K562 treated with DMSO at 1 percent for 4 hours (cell line): ENCODE measurements around the gene RLN1. TPM values are rescaled to one million over a fixed set of nuclear protein-coding genes. Genes with fewer than 3 reads are reported as not detected.

Source experiments
- total RNA-seq: library from RNA; unstranded; fragments of 300-600 nt; gene quantifications from 2 replicates; pipeline ENCODE4 v1.2.3, GENCODE V29; 2022; ENCODE audit not compliant: insufficient read depth

RLN1 gene, protein sequence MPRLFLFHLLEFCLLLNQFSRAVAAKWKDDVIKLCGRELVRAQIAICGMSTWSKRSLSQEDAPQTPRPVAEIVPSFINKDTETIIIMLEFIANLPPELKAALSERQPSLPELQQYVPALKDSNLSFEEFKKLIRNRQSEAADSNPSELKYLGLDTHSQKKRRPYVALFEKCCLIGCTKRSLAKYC
- not detected in 2 replicates for total RNA-seq

DNA sequence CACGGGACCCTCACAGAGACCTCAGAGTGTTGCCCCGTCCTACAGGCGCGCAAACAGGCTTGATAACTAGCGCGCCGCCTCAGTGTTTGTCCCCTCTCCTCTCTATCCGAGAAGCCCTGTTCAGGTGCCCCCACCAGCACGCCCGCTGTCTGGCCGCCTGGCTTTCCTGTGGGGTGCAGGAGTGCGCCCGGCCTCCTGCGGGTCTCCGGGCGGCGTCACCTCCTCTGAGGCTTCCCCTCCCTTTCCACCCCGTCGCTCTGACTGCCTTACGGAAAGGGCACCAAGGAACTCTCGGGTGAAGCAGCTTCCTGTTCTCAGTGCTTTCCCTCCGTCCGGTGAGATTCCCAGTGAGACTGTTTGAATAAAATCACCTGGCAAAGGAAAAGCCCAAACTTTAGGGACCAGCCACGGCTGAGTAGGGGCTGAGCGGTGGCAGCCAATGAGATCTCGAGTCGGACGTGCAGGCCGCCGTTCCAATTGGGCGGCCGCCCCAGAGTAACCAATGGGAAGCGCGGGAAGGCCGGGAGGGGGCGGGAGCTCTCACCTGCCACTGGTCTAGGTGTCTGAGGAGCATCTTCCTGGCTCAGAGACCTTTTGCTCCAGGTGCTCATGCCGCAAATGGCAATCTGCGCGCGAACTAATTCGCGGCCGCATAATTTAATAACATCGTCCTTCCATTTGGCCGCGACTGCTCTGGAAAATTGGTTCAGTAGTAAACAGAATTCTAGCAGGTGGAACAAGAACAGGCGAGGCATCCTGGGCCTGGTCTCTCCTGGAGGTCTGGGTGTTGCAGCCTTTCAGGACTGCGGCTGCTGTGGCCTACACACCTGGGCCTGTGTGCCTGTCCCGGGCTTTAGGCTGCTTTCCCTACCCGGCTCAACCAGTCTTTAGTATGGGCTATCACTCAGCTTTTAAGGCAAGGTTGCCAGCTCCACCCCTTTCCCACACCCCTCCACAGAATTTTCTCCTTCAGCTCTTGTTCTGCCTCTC lies at the start of gene RLN1:
RLN1 (minus strand) TSS at position 885 of the 990 bp plus-strand sequence; CDS start at position 755, 130 bp downstream.

DNA sequence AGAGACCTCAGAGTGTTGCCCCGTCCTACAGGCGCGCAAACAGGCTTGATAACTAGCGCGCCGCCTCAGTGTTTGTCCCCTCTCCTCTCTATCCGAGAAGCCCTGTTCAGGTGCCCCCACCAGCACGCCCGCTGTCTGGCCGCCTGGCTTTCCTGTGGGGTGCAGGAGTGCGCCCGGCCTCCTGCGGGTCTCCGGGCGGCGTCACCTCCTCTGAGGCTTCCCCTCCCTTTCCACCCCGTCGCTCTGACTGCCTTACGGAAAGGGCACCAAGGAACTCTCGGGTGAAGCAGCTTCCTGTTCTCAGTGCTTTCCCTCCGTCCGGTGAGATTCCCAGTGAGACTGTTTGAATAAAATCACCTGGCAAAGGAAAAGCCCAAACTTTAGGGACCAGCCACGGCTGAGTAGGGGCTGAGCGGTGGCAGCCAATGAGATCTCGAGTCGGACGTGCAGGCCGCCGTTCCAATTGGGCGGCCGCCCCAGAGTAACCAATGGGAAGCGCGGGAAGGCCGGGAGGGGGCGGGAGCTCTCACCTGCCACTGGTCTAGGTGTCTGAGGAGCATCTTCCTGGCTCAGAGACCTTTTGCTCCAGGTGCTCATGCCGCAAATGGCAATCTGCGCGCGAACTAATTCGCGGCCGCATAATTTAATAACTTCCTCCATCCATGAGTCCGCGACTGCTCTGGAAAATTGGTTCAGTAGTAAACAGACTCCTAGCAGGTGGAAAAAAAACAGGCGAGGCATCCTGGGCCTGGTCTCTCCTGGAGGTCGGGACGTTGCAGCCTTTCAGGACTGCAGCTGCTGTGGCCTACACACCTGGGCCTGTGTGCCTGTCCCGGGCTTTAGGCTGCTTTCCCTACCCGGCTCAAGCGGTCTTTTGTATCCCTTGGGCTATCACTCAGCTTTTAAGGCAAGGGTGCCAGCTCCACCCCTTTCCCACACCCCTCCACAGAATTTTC lies 35.6 kb downstream of the RLN1 start, which contains the start of gene RLN2:
RLN2 (minus strand) TSS at position 877 of the 956 bp plus-strand sequence; CDS start at position 741, 136 bp downstream.

Other genes with a start within 250 kb of the RLN1 start
- gene INSL6, start 154.2 kb downstream of the RLN1 start, total RNA-seq, result not detected in 2 replicates
- not detected in 2 replicates for gene INSL4, start 108.5 kb downstream of the RLN1 start, total RNA-seq
- not detected in 2 replicates for gene RLN2, start 35.2 kb downstream of the RLN1 start, total RNA-seq
- 4.7 and 5.9 TPM in 2 replicates for gene PLGRKT, start 98.0 kb upstream of the RLN1 start, total RNA-seq
- 0.17 and 0.33 TPM in 2 replicates for gene CD274, start 110.7 kb upstream of the RLN1 start, total RNA-seq
- not detected in 2 replicates for gene PDCD1LG2, start 170.7 kb upstream of the RLN1 start, total RNA-seq